IMR-90 (cell line): Measurements from ENCODE around the gene DVL1. TPM values are rescaled to one million over a fixed set of nuclear protein-coding genes. Genes with fewer than 3 reads are reported as not detected.

ENCODE experiments used
- ATAC-seq: fragments of 200-7000 bp; cut with Tn5 transposase; 2 replicates; pipeline ENCODE4 v1.9.1; 2020; ENCODE audit warnings: low read depth, mild to moderate bottlenecking, moderate library complexity
- BruUV-seq: library from RNA; stranded (reverse); fragments of 400-500 nt; replicated peaks from 2 replicates; lab custom pipeline; 2021; lab: Mats Ljungman, UMichigan
- CTCF ChIA-PET: fragments of 300-600 bp; formaldehyde crosslinking; extraction: SDS; loops from one replicate; lab custom pipeline; 2021; ENCODE audit warnings: antibody characterized with exemption; lab: Yijun Ruan, JAX
- POLR2A ChIA-PET: fragments of 300-600 bp; sonication (Branson Sonifier 250); formaldehyde crosslinking; loops from one replicate; lab custom pipeline; 2022; ENCODE audit warnings: antibody characterized with exemption; ENCODE audit not compliant: unreplicated experiment; lab: Charles Lee
- DNase-seq: peaks from one replicate; pipeline ENCODE4 v3.0.0; 2013
- H2AFZ ChIP-seq: replicated peaks from 2 replicates; pipeline ENCODE3; 2013; ENCODE audit warnings: low read length, mild to moderate bottlenecking; ENCODE audit not compliant: poor library complexity
- H2AK5ac ChIP-seq: 2 replicates; pipeline ENCODE4 v1.6.1; 2013; ENCODE audit warnings: low read depth, low read length, inconsistent platforms
- H2AK9ac ChIP-seq: replicated peaks from 2 replicates; pipeline ENCODE3; 2013; ENCODE audit warnings: mild to moderate bottlenecking, low read depth, low read length, moderate library complexity; ENCODE audit not compliant: poor library complexity
- H2BK120ac ChIP-seq: 2 replicates; pipeline ENCODE4 v1.6.1; 2013; ENCODE audit warnings: low read depth, low read length, inconsistent platforms
- H2BK15ac ChIP-seq: 3 replicates; pipeline ENCODE4 v1.6.1; 2013; ENCODE audit warnings: low read depth, low read length, inconsistent platforms
- H2BK20ac ChIP-seq: 2 replicates; pipeline ENCODE4 v1.6.1; 2013; ENCODE audit warnings: low read depth, mild to moderate bottlenecking, inconsistent platforms, low read length, moderate library complexity
- H2BK5ac ChIP-seq: 2 replicates; pipeline ENCODE4 v1.6.1; 2013; ENCODE audit warnings: mild to moderate bottlenecking, low read depth, low read length, inconsistent platforms; ENCODE audit not compliant: poor library complexity, severe bottlenecking
- H3K14ac ChIP-seq: replicated peaks from 2 replicates; pipeline ENCODE4 v1.6.1; 2013; ENCODE audit warnings: low read depth, low read length, inconsistent platforms
- H3K18ac ChIP-seq: 2 replicates; pipeline ENCODE4 v1.6.1; 2013; ENCODE audit warnings: low read depth, low read length, control low read depth
- H3K23ac ChIP-seq: 2 replicates; pipeline ENCODE4 v1.6.1; 2013; ENCODE audit warnings: low read depth, low read length, inconsistent platforms
- H3K27ac ChIP-seq: 2 replicates; pipeline ENCODE4 v1.5.1; 2013; ENCODE audit warnings: mild to moderate bottlenecking, control low read depth, low read length; ENCODE audit not compliant: insufficient read depth
- H3K27me3 ChIP-seq: 2 replicates; pipeline ENCODE4 v1.6.1; 2013; ENCODE audit warnings: low read length; ENCODE audit not compliant: control insufficient read depth, insufficient read depth
- H3K36me3 ChIP-seq: 2 replicates; pipeline ENCODE4 v1.6.1; 2013; ENCODE audit warnings: low read length, mixed read lengths; ENCODE audit not compliant: control insufficient read depth, insufficient read depth
- H3K4ac ChIP-seq: 2 replicates; pipeline ENCODE4 v1.6.1; 2013; ENCODE audit warnings: low read depth, low read length, inconsistent platforms
- H3K4me1 ChIP-seq: 2 replicates; pipeline ENCODE4 v1.6.1; 2013; ENCODE audit warnings: low read length, mixed read lengths; ENCODE audit not compliant: control insufficient read depth, insufficient read depth
- H3K4me2 ChIP-seq: 2 replicates; pipeline ENCODE4 v1.6.1; 2013; ENCODE audit warnings: low read depth, mild to moderate bottlenecking, control low read depth, low read length, moderate library complexity
- H3K4me3 ChIP-seq: 2 replicates; pipeline ENCODE4 v1.5.1; 2013; ENCODE audit warnings: low read depth, mild to moderate bottlenecking, control low read depth, low read length, moderate library complexity; ENCODE audit not compliant: insufficient read depth
- H3K56ac ChIP-seq: 2 replicates; pipeline ENCODE4 v1.6.1; 2013; ENCODE audit warnings: low read length, inconsistent platforms; ENCODE audit not compliant: insufficient read depth; ENCODE audit errors: extremely low read depth
- H3K79me1 ChIP-seq, 2 experiments: 2 replicates each; pipeline ENCODE4 v1.6.1; 2013; ENCODE audit warnings: low read length in 2 of 2, inconsistent platforms in 1 of 2, low read depth in 1 of 2
- H3K9ac ChIP-seq: 2 replicates; pipeline ENCODE4 v1.6.1; 2013; ENCODE audit warnings: low read depth, low read length, control low read depth
- H3K9me1 ChIP-seq: 2 replicates; pipeline ENCODE4 v1.6.1; 2013; ENCODE audit warnings: low read length, inconsistent platforms; ENCODE audit not compliant: insufficient read depth
- H3K9me3 ChIP-seq: 2 replicates; pipeline ENCODE4 v1.6.1; 2013; ENCODE audit warnings: low read length; ENCODE audit not compliant: control insufficient read depth, insufficient read depth
- H4K20me1 ChIP-seq: 2 replicates; pipeline ENCODE4 v1.6.1; 2013; ENCODE audit warnings: low read length, inconsistent platforms; ENCODE audit not compliant: insufficient read depth
- H4K5ac ChIP-seq: 2 replicates; pipeline ENCODE4 v1.6.1; 2013; ENCODE audit warnings: mild to moderate bottlenecking, low read depth, low read length, control low read depth
- H4K8ac ChIP-seq, 2 experiments: 2 replicates each; pipeline ENCODE4 v1.6.1; 2013; ENCODE audit warnings: low read depth in 2 of 2, low read length in 2 of 2, control low read depth in 1 of 2, inconsistent platforms in 1 of 2
- H4K91ac ChIP-seq: 2 replicates; pipeline ENCODE4 v1.6.1; 2013; ENCODE audit warnings: low read depth, low read length, inconsistent platforms; ENCODE audit not compliant: insufficient read depth
- BHLHE40 ChIP-seq: fragments of 150-350 bp; IDR thresholded peaks from 2 replicates; pipeline ENCODE4 v1.6.1; 2016; ENCODE audit warnings: mild to moderate bottlenecking, low read depth, low read length
- CEBPB ChIP-seq: IDR thresholded peaks from 2 replicates; pipeline ENCODE4 v1.6.1; 2012; ENCODE audit warnings: low read depth, low read length, improper control_type of control experiment
- CTCF ChIP-seq: conservative IDR thresholded peaks from 2 replicates; pipeline ENCODE4 v1.5.1; 2012; ENCODE audit warnings: mild to moderate bottlenecking, low read depth, low read length, improper control_type of control experiment
- ELK1 ChIP-seq: fragments of 150-350 bp; IDR thresholded peaks from 2 replicates; pipeline ENCODE4 v1.6.1; 2016; ENCODE audit warnings: low read depth, mild to moderate bottlenecking, low read length, moderate library complexity, borderline replicate concordance
- FOS ChIP-seq: fragments of 150-350 bp; IDR thresholded peaks from 2 replicates; pipeline ENCODE4 v1.6.1; 2016; ENCODE audit warnings: low read depth, low read length
- MAFK ChIP-seq: IDR thresholded peaks from 2 replicates; pipeline ENCODE4 v1.6.1; 2012; ENCODE audit warnings: low read depth, low read length, improper control_type of control experiment
- MXI1 ChIP-seq: IDR thresholded peaks from 2 replicates; pipeline ENCODE4 v1.6.1; 2012; ENCODE audit warnings: low read depth, mild to moderate bottlenecking, low read length, moderate library complexity, borderline replicate concordance
- NFE2L2 ChIP-seq: fragments of 150-350 bp; IDR thresholded peaks from 2 replicates; pipeline ENCODE4 v1.6.1; 2016; ENCODE audit warnings: low read depth, mild to moderate bottlenecking, low read length
- POLR2A ChIP-seq: IDR thresholded peaks from 2 replicates; pipeline ENCODE4 v1.6.1; 2012; ENCODE audit warnings: mild to moderate bottlenecking, low read depth, low read length
- RAD21 ChIP-seq: IDR thresholded peaks from 2 replicates; pipeline ENCODE4 v1.6.1; 2012; ENCODE audit warnings: low read length, improper control_type of control experiment
- SMC3 ChIP-seq: fragments of 150-350 bp; IDR thresholded peaks from 2 replicates; pipeline ENCODE4 v1.6.1; 2016; ENCODE audit warnings: low read depth, mild to moderate bottlenecking, antibody characterized with exemption, low read length, moderate library complexity
- USF2 ChIP-seq: fragments of 150-350 bp; IDR thresholded peaks from 2 replicates; pipeline ENCODE4 v1.6.1; 2017; ENCODE audit warnings: mild to moderate bottlenecking, antibody characterized with exemption, low read length, low read depth
- WGBS, 2 experiments: methylation state at CpG; one replicate each; pipeline versions ENCODE4 v1.1.5 to v1.1.7; 2013; ENCODE audit warnings: missing lambda C conversion rate in 2 of 2; ENCODE audit not compliant: insufficient read length in 1 of 2; ENCODE audit errors: extremely low coverage in 2 of 2; 5-methylcytosine and 5-hydroxymethylcytosine counted together
- dilution Hi-C: fragments of 300-500 bp; cut with HindIII; formaldehyde crosslinking; loops from one replicate; pipeline ENCODE4 v1.14.3; 2018; ENCODE audit warnings: low sequenced_read_pairs; ENCODE audit not compliant: unreplicated experiment
- in situ Hi-C: fragments of 300-500 bp; cut with MboI; formaldehyde crosslinking; loops from 3 replicates; pipeline ENCODE4 v1.14.3; 2019; ENCODE audit warnings: low sequenced_read_pairs, inconsistent platforms, mixed read lengths
- intact Hi-C: fragments of 100-400 bp; cut with micrococcal nuclease; formaldehyde crosslinking; loops from 2 replicates; pipeline ENCODE4 v1.10.0; 2022
- polyA plus RNA-seq, 3 experiments: library from polyadenylated mRNA; depleted of rRNA; stranded (reverse); fragments of >200 nt; gene quantifications; 2 replicates each; pipeline ENCODE4 v1.2.3, GENCODE V29; 2012; ENCODE audit warnings: low replicate concordance in 1 of 3
- total RNA-seq: library from RNA; depleted of rRNA; stranded (reverse); fragments of >200 nt; gene quantifications from 2 replicates; pipeline ENCODE4 v1.2.3, GENCODE V29; 2012

The DVL1 gene
- total and polyA plus RNA-seq, 2 of the 4 experiments (the other 2 are of a cell fraction): 27.2 to 35.9 TPM

GRCh38 chr1:1340185-1340584 lies 9.0 kb downstream of the DVL1 start:
- DNase-seq (no peak), ATAC-seq (no peak)
- H3K9me1 ChIP-seq: peaks cover 13% of the 10 kb centered on the region
- no peak overlapping the region for H2BK120ac ChIP-seq
- TF ChIP-seq CTCF (no peak), NFE2L2 (no peak), USF2 (no peak), ELK1 (no peak), POLR2A (no peak), SMC3 (no peak), BHLHE40 (no peak), FOS (no peak), MXI1 (no peak), MAFK (no peak), RAD21 (no peak), CEBPB (no peak)
- intact Hi-C loops: no loop called here
- 94% methylated on average over 9 of the region's 23 CpGs; no CpG with 5 or more reads in 1 of the 2 experiments for WGBS, 2 experiments
- POLR2A ChIA-PET: no interaction called here
- no peak overlapping the region for H2AK9ac ChIP-seq
- dilution Hi-C loops: no loop called here
- H2AFZ ChIP-seq: no peak overlapping the region
- in situ Hi-C loops: no loop called here
- H3K4me3 ChIP-seq: no peak overlapping the region
- peaks cover 12 to 40% of the 10 kb centered on the region in 2 experiments for H3K79me1 ChIP-seq
- no peaks in the 10 kb centered on the region for H3K27me3 ChIP-seq
- H3K36me3 ChIP-seq: peaks cover 43% of the 10 kb centered on the region
- H4K8ac ChIP-seq: no peak overlapping the region
- no peak overlapping the region for H2BK20ac ChIP-seq
- H3K27ac ChIP-seq: no peak overlapping the region
- no peak overlapping the region for H3K9ac ChIP-seq
- H2AK5ac ChIP-seq: no peak overlapping the region
- CTCF ChIA-PET: no interaction called here
- no peaks in the 10 kb centered on the region for H3K9me3 ChIP-seq
- no peak overlapping the region for H3K56ac ChIP-seq
- H3K23ac ChIP-seq: no peak overlapping the region
- H3K14ac ChIP-seq: no peak overlapping the region
- no peak overlapping the region for H3K18ac ChIP-seq
- no peak overlapping the region for H2BK15ac ChIP-seq
- H4K5ac ChIP-seq: no peak overlapping the region
- no peak overlapping the region for H3K4ac ChIP-seq
- H4K91ac ChIP-seq: no peak overlapping the region
- H2BK5ac ChIP-seq: no peak overlapping the region
- no peak overlapping the region for H3K4me2 ChIP-seq
- H4K20me1 ChIP-seq: peaks cover 40% of the 10 kb centered on the region
- H3K4me1 ChIP-seq: peaks cover 5% of the 10 kb centered on the region
- no TSS peak for BruUV-seq
